CD14-positive monocyte (primary cell): ENCODE data around the gene PER1. TPM values are rescaled to one million over a fixed set of nuclear protein-coding genes. Genes with fewer than 3 reads are reported as not detected.

Experiments used
- DNase-seq, 3 donors: peaks; one replicate each; pipeline ENCODE4 v3.0.0-alpha.2; 2011 to 2022
- H2AFZ ChIP-seq: 2 replicates; pipeline ENCODE4 v1.6.0; 2012; ENCODE audit warnings: mild to moderate bottlenecking, low read depth, low read length, inconsistent platforms; ENCODE audit not compliant: insufficient read depth, poor library complexity, severe bottlenecking
- H3K27ac ChIP-seq, 2 donors: 1 replicate in 1 of 2; 2 replicates in 1 of 2; pipeline ENCODE4 v1.5.1; 2012 to 2013; ENCODE audit warnings: low read length in 2 of 2, control low read depth in 1 of 2, inconsistent platforms in 1 of 2, low read depth in 1 of 2, mild to moderate bottlenecking in 1 of 2
- H3K27me3 ChIP-seq, 2 donors: one replicate each; pipeline versions ENCODE4 v1.6.0 to v1.6.1; 2011 to 2013; ENCODE audit warnings: low read length in 2 of 2; ENCODE audit not compliant: control insufficient read depth in 2 of 2, insufficient read depth in 2 of 2
- H3K36me3 ChIP-seq, 2 donors: replicated peaks in 1 of 2; 1 replicate in 1 of 2; 2 replicates in 1 of 2; pipeline versions ENCODE4 v1.5.1 to v1.6.1; 2012 to 2013; ENCODE audit warnings: low read length in 2 of 2, control low read depth in 1 of 2, inconsistent platforms in 1 of 2, mild to moderate bottlenecking in 1 of 2; ENCODE audit not compliant: insufficient read depth in 2 of 2, control insufficient read depth in 1 of 2
- H3K4me1 ChIP-seq, 2 donors: 1 replicate in 1 of 2; 2 replicates in 1 of 2; pipeline versions ENCODE4 v1.5.1 to v1.6.1; 2012 to 2013; ENCODE audit warnings: low read length in 2 of 2, control low read depth in 1 of 2, inconsistent platforms in 1 of 2, mild to moderate bottlenecking in 1 of 2, moderate library complexity in 1 of 2; ENCODE audit not compliant: insufficient read depth in 2 of 2, control insufficient read depth in 1 of 2
- H3K4me2 ChIP-seq: replicated peaks from 2 replicates; pipeline ENCODE3; 2012; ENCODE audit warnings: low read length, moderate library complexity, mild to moderate bottlenecking; ENCODE audit not compliant: poor library complexity, severe bottlenecking; ENCODE audit errors: extremely low read depth
- H3K4me3 ChIP-seq, 3 experiments: fragments of 200-600 bp in 1 of 3; sonication (generic) in 1 of 3; replicated peaks in 1 of 3; 1 replicate in 2 of 3; 2 replicates in 1 of 3; pipeline ENCODE4 v1.5.1; 2011 to 2013; ENCODE audit warnings: low read length in 3 of 3, mild to moderate bottlenecking in 3 of 3, control low read depth in 2 of 3, low read depth in 2 of 3, inconsistent platforms in 1 of 3, moderate library complexity in 1 of 3
- H3K79me2 ChIP-seq: 2 replicates; pipeline ENCODE4 v1.6.0; 2012; ENCODE audit warnings: mild to moderate bottlenecking, control low read depth, inconsistent platforms, low read length, moderate library complexity; ENCODE audit not compliant: insufficient read depth
- H3K9ac ChIP-seq: 2 replicates; pipeline ENCODE4 v1.6.0; 2017; ENCODE audit warnings: low read length, mild to moderate bottlenecking; ENCODE audit not compliant: insufficient read depth, poor library complexity, severe bottlenecking
- H3K9me3 ChIP-seq, 2 donors: replicated peaks in 1 of 2; 1 replicate in 1 of 2; 2 replicates in 1 of 2; pipeline versions ENCODE4 v1.5.1 to v1.6.1; 2012 to 2013; ENCODE audit warnings: low read length in 2 of 2, control low read depth in 1 of 2; ENCODE audit not compliant: control insufficient read depth in 1 of 2, insufficient read depth in 1 of 2
- H4K20me1 ChIP-seq: 2 replicates; pipeline ENCODE4 v1.6.0; 2012; ENCODE audit warnings: mild to moderate bottlenecking, low read length, control low read depth, moderate library complexity; ENCODE audit not compliant: insufficient read depth
- H3K27ac Mint-ChIP-seq, 7 donors: one replicate each; pipeline ENCODE4 v1.8.0; 2020; ENCODE audit warnings: mild to moderate bottlenecking in 7 of 7, mixed read lengths in 7 of 7, moderate library complexity in 6 of 7, inconsistent platforms in 2 of 7
- H3K27me3 Mint-ChIP-seq, 3 donors: one replicate each; pipeline ENCODE4 v1.8.0; 2021 to 2022; ENCODE audit warnings: low read depth in 3 of 3, mild to moderate bottlenecking in 3 of 3, mixed read lengths in 3 of 3, moderate library complexity in 3 of 3, inconsistent platforms in 1 of 3
- H3K36me3 Mint-ChIP-seq, 2 donors: one replicate each; pipeline ENCODE4 v1.8.0; 2020; ENCODE audit warnings: mixed read lengths in 2 of 2, inconsistent platforms in 1 of 2, mild to moderate bottlenecking in 1 of 2
- H3K4me1 Mint-ChIP-seq: one replicate; pipeline ENCODE4 v1.8.0; 2020; ENCODE audit warnings: mild to moderate bottlenecking, mixed read lengths
- H3K4me3 Mint-ChIP-seq, 2 donors: one replicate each; pipeline ENCODE4 v1.8.0; 2020; ENCODE audit warnings: mild to moderate bottlenecking in 2 of 2, mixed read lengths in 2 of 2, moderate library complexity in 1 of 2
- H3K9me3 Mint-ChIP-seq, 7 donors: one replicate each; pipeline ENCODE4 v1.8.0; 2020 to 2022; ENCODE audit warnings: mixed read lengths in 7 of 7, mild to moderate bottlenecking in 6 of 7, moderate library complexity in 6 of 7, inconsistent platforms in 2 of 7
- WGBS: methylation state at CpG from one replicate; pipeline ENCODE4 v1.1.5; 2013; ENCODE audit warnings: missing lambda C conversion rate; ENCODE audit not compliant: insufficient coverage; 5-methylcytosine and 5-hydroxymethylcytosine counted together
- intact Hi-C, 2 donors: fragments of 100-400 bp; cut with micrococcal nuclease; formaldehyde crosslinking; loops; one replicate each; pipeline versions ENCODE4 v1.15.0 to v1.15.1; 2023
- polyA plus RNA-seq, 3 donors: library from polyadenylated mRNA; depleted of rRNA in 1 of 3; unstranded in 2 of 3; stranded (reverse) in 1 of 3; fragments of 300-500 nt in 2 of 3; fragments of >200 nt in 1 of 3; fragmentation: Illumina TruSeq in 2 of 3; gene quantifications; 1 replicate in 2 of 3; 2 replicates in 1 of 3; pipeline ENCODE4 v1.2.3, GENCODE V29; 2012 to 2021
- TF ChIP-seq, protein P1 (sequence below): fragments of 200-600 bp; IDR thresholded peaks from one replicate; pipeline ENCODE4 v1.8.0; 2022; ENCODE audit warnings: antibody characterized with exemption, mild to moderate bottlenecking

Gene PER1
- polyA plus RNA-seq, 3 donors = 5.6 to 457 (median 9.6) TPM

DNA sequence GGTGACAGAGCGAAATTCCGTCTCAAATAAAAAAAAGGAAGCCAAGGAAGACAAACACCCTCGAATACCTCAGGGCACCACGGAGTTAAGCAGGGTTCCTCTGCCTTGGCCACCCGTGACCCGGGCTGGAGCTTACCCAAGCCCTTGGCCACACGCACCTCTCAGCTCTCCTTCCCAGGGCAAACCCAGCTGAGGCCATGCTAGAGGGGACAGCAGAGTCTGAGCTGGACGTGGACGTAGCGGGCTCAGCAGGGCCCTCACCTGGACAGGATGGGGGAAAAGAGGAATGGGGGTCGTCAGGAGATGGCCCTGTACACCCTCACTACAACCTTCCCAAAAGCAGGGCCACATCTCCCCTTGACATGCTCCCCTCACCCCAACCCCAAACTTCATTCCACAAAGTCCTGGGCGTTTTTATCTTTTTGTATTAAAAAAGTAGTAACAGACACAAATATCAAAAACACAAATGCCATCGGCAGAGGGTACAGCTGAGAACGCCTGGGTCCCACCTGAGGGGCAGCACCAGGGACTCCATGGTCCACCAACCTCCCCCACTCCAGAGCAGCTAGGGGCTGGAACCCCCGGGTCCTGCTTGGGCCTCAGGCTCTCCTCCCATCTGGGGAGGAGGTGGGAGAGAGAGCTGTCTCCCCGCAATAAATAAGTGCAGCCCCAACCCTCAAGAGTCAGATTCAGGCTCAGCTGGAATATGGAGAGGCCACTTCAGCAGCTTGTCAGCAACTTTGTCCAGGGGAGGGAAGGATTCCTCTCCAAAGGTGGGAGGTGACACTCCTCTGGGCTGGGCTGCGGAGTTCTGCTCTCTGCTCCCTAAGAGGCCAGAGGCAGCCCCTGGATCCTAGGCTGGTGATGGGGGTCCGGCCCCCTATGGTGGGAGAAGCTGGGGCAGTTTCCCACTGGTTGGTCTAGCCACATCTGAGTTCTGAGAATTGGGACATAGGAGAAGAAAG is 11.9 kb downstream of the PER1 start:
- 32% methylated on average over 7 of the region's 18 CpGs for WGBS
- Mint-ChIP-seq H3K27ac (peak overlapping the region in 2 of 7 donors; percentile 18 to 83), H3K9me3 (no peaks in the 10 kb centered on the region), H3K4me3 (no peak overlapping the region), H3K36me3 (peaks cover 45 to 53% of the 10 kb centered on the region in 2 donors), H3K4me1 (no peaks in the 10 kb centered on the region), H3K27me3 (peaks cover 0 to 13% (median 9%) of the 10 kb centered on the region in 3 donors)
- H2AFZ ChIP-seq = no peak overlapping the region
- no peak overlapping the region for H3K9ac ChIP-seq
- peaks cover 48 to 54% of the 10 kb centered on the region in 2 donors for H3K36me3 ChIP-seq
- H3K9me3 ChIP-seq = no peaks in the 10 kb centered on the region
- no peaks in the 10 kb centered on the region for H3K79me2 ChIP-seq
- intact Hi-C loops = no loop called here
- H3K27ac ChIP-seq = peak overlapping the region; percentile 55 to 58
- peaks cover 66% of the 10 kb centered on the region for H4K20me1 ChIP-seq
- H3K4me2 ChIP-seq = peak overlapping the region; percentile 9
- TF ChIP-seq, protein P1, sequence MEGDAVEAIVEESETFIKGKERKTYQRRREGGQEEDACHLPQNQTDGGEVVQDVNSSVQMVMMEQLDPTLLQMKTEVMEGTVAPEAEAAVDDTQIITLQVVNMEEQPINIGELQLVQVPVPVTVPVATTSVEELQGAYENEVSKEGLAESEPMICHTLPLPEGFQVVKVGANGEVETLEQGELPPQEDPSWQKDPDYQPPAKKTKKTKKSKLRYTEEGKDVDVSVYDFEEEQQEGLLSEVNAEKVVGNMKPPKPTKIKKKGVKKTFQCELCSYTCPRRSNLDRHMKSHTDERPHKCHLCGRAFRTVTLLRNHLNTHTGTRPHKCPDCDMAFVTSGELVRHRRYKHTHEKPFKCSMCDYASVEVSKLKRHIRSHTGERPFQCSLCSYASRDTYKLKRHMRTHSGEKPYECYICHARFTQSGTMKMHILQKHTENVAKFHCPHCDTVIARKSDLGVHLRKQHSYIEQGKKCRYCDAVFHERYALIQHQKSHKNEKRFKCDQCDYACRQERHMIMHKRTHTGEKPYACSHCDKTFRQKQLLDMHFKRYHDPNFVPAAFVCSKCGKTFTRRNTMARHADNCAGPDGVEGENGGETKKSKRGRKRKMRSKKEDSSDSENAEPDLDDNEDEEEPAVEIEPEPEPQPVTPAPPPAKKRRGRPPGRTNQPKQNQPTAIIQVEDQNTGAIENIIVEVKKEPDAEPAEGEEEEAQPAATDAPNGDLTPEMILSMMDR = no peak
- peaks cover 34 to 40% of the 10 kb centered on the region in 2 donors for H3K4me1 ChIP-seq
- peak overlapping the region in 1 of 3 experiments; percentile 11 for H3K4me3 ChIP-seq
- H3K27me3 ChIP-seq = peaks cover 0 to 10% of the 10 kb centered on the region in 2 donors
- peak; percentile 63 to 71 (median 65) for DNase-seq

- Histone ChIP-seq H3K9me3 (no peaks in the 10 kb centered on the region), H3K36me3 (peaks cover 33 to 39% of the 10 kb centered on the region in 2 donors), H3K27me3 (peaks cover 0 to 10% of the 10 kb centered on the region in 2 donors), H3K27ac (peak overlapping the region; percentile 55 to 58), H3K9ac (no peak overlapping the region), H4K20me1 (peaks cover 50% of the 10 kb centered on the region), H2AFZ (no peak overlapping the region), H3K4me3 (peak overlapping the region; percentile 4 to 68 (median 21)), H3K79me2 (no peaks in the 10 kb centered on the region), H3K4me2 (peak overlapping the region; percentile 80), H3K4me1 (peaks cover 34 to 40% of the 10 kb centered on the region in 2 donors)
- no peak overlapping the region for H3K4me3 Mint-ChIP-seq
- no peaks in the 10 kb centered on the region for H3K9me3 Mint-ChIP-seq
- TF ChIP-seq, protein P1 = peak; percentile 94
- H3K27me3 Mint-ChIP-seq = peaks cover 6 to 18% (median 11%) of the 10 kb centered on the region in 3 donors
- intact Hi-C loops = loop anchor here (1.0 to 10.0 kb wide), 5 partner anchors 9 to 156 kb away; partner anchors contain the start of gene SLC25A35 (in 1 of the 2)
- peaks cover 33 to 38% of the 10 kb centered on the region in 2 donors for H3K36me3 Mint-ChIP-seq
- no peaks in the 10 kb centered on the region for H3K4me1 Mint-ChIP-seq
- H3K27ac Mint-ChIP-seq = no peak overlapping the region
- 0% methylated on average over 43 of the region's 46 CpGs for WGBS
- DNase-seq = peak; percentile 88 to 93 (median 90)
Measured at GRCh38 chr17:8138672-8139371, 13.4 kb downstream of the PER1 start.
